Natural killer cell treated with Interleukin-12 subunit alpha and Interleukin-12 subunit beta and Interleukin-15 and Interleukin-18, amount 100 ng/mL, for 72 hours (primary cell): Measurements from ENCODE around the gene MICU2. TPM values are rescaled to one million over a fixed set of nuclear protein-coding genes. Genes with fewer than 3 reads are reported as not detected.

Source experiments
- ATAC-seq, 2 donors: fragments of 150-1000 bp; cut with Tn5 transposase in 1 of 2; sonication (Bioruptor Pico), chemical (Tn5 transposase) in 1 of 2; 2 replicates each; pipeline ENCODE4 v1.10.0; 2021
- DNase-seq: peaks from one replicate; pipeline ENCODE4 v3.0.0; 2022; ENCODE audit warnings: low spot score
- H3K27ac Mint-ChIP-seq, 2 donors: 1 replicate in 1 of 2; 2 replicates in 1 of 2; pipeline ENCODE4 v1.8.0; 2022; ENCODE audit warnings: mixed read lengths in 2 of 2, mild to moderate bottlenecking in 1 of 2, moderate library complexity in 1 of 2
- H3K27me3 Mint-ChIP-seq, 2 donors: 1 replicate in 1 of 2; 2 replicates in 1 of 2; pipeline ENCODE4 v1.8.0; 2022; ENCODE audit warnings: mixed read lengths in 2 of 2
- H3K36me3 Mint-ChIP-seq: one replicate; pipeline ENCODE4 v1.8.0; 2022; ENCODE audit warnings: mixed read lengths
- H3K4me1 Mint-ChIP-seq, 2 donors: 1 replicate in 1 of 2; 2 replicates in 1 of 2; pipeline ENCODE4 v1.8.0; 2022; ENCODE audit warnings: low read depth in 2 of 2, mixed read lengths in 2 of 2, mild to moderate bottlenecking in 1 of 2
- H3K4me3 Mint-ChIP-seq: one replicate; pipeline ENCODE4 v1.8.0; 2022; ENCODE audit warnings: mixed read lengths
- H3K9me3 Mint-ChIP-seq: 2 replicates; pipeline ENCODE4 v1.8.0; 2022; ENCODE audit warnings: mixed read lengths
- total RNA-seq, 2 donors: library from RNA; stranded (reverse); gene quantifications; one replicate each; pipeline ENCODE4 v1.2.3, GENCODE V29; 2022

The MICU2 gene, protein sequence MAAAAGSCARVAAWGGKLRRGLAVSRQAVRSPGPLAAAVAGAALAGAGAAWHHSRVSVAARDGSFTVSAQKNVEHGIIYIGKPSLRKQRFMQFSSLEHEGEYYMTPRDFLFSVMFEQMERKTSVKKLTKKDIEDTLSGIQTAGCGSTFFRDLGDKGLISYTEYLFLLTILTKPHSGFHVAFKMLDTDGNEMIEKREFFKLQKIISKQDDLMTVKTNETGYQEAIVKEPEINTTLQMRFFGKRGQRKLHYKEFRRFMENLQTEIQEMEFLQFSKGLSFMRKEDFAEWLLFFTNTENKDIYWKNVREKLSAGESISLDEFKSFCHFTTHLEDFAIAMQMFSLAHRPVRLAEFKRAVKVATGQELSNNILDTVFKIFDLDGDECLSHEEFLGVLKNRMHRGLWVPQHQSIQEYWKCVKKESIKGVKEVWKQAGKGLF
- total RNA-seq: 10 to 100 TPM; 30.5 to 35.0 TPM

DNA sequence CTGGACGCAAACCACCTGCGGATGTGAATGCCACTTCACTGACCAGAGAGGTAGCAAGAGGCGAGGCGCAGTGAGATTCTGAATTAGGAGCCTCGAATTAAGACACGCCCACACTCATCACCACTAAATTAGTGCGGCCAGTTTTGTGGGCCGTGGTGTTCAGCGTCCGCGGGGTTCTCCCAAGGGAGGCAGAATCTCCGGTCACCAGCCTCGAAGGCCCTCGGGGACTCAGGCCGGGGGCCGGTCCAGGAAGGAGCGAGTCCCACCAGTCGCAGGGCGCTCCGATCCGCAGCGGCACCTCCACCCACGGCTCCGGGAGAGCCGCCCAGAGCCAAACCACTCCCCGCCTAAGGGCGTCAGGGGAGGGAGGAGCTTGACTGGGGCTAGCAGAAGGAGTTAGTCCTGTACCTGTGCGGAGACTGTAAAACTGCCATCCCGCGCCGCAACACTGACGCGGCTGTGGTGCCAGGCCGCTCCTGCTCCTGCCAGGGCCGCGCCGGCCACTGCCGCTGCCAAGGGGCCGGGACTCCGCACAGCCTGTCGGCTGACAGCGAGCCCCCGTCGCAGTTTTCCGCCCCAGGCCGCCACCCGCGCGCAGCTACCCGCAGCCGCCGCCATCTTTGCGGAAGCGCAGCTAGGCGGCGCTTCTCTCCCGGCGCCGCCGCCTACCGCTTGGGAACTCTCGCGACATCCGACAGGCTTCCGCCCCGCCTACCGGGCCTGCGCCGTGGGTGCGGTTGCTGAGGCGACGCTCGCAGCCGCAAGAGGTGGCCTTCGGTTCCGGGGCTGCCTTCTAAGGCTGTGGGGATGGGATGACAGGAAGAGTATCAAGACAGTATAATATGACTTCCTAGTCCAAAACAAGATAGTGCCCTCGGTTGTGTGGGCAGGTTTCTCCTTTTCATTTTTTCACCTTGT, at the start of gene MICU2:
MICU2 (minus strand) TSS at position 640 of the 918 bp plus-strand sequence; CDS start at position 618, 22 bp downstream.
- Mint-ChIP-seq H3K4me1 (peaks cover 25 to 30% of the 10 kb centered on the region in 2 donors), H3K9me3 (peaks cover 3% of the 10 kb centered on the region), H3K27ac (peak within 1 kb of the TSS; percentile 90 to 94), H3K36me3 (peaks cover 7% of the 10 kb centered on the region), H3K4me3 (peak within 1 kb of the TSS; percentile 80), H3K27me3 (peaks cover 0 to 10% of the 10 kb centered on the region in 2 donors)
- ATAC-seq: peak; percentile 98
- peak; percentile 97 for DNase-seq

DNA sequence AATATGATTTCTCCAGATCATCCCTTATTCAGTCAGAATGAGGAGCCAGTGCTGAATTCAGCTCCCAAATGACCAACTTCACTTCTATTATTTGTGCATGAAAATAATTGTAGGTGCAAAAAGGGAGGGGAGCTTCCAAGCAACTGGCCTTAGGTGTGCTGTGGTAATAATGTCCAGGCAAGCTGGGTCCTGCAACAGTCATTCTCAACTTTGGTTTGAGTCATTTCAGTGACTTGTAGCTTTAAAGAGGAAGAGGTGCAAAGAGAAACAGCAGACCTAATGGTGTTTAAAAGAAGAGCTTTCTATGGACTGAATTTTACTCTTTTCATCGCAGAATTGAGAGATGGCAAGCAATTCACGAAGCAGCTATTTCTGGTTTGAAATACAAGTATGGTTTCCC, 37.7 kb upstream of the MICU2 start:
- Mint-ChIP-seq H3K27ac (no peak overlapping the region), H3K4me3 (no peak overlapping the region), H3K36me3 (no peaks in the 10 kb centered on the region), H3K4me1 (peaks cover 0 to 10% of the 10 kb centered on the region in 2 donors), H3K9me3 (no peaks in the 10 kb centered on the region), H3K27me3 (peaks cover 0 to 6% of the 10 kb centered on the region in 2 donors)
- ATAC-seq (no peak), DNase-seq (no peak)

DNA sequence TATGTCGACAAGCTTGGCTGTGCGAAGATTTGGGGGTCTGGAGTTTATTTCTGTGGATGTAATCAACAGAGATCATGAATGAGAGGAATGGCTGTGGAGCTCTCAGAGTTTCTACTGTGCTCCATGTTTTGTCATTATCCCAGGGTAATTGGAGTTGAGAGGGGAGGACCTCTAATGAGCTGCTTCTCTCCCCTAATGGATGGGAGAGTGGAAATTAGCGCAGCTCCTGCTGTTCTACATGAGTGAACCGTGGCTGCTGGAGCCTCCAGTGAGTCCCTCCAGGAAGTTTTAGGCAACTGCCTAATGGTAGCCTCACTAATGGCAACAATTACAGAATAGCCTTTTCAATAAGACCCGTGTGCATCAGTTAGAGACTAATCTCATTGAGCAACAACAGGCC, 35.6 kb upstream of the MICU2 start:
- peaks cover 0 to 10% of the 10 kb centered on the region in 2 donors for H3K4me1 Mint-ChIP-seq
- ATAC-seq (no peak), DNase-seq (no peak)
- no peak overlapping the region for H3K4me3 Mint-ChIP-seq
- H3K27me3 Mint-ChIP-seq: peaks cover 0 to 8% of the 10 kb centered on the region in 2 donors
- H3K36me3 Mint-ChIP-seq: no peaks in the 10 kb centered on the region
- no peak overlapping the region for H3K27ac Mint-ChIP-seq
- H3K9me3 Mint-ChIP-seq: no peaks in the 10 kb centered on the region

DNA sequence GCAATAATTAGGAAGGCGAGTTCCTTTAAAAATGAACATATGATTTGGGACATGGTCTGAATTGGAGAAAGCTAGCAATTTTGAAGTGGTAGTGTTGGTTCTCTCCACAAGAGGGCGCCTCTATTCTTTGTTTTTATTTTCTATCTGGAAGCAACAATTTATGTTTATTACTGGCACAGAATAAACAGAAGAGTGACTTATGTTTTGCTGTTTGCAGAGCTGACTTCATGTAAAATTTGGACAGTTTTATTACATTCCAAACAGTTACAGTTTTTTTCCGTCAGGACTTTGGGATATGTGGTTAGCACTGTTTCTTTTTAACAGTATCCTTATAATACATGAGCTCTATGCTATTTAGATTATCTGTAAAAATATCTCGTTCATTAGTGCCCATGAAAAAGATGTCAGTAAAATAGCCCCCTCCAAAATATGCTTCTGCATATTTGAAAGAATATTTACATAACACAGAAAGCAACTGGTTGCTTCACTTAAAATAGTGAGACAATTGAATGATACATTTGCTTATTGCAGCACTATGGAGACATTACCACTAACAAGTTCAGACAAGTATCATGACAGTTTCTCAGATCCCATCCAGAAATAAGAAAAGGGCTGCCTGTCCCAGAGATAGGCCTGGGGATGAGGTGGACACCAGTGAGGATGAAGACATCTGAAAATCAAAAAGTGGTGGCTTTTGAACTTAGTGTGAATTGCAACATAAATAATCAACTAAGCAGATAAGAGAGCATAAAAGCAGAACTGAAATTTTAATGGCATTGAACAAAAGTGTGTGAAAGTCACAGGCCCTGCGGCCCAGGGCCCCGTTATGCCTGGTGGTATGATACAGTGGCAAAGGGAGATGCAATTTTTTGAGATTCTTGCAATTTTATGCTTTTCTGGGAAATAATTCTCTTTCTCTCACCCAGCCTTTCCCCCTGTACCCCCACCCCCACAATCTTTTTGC, 34.6 kb upstream of the MICU2 start:
- peaks cover 0 to 10% of the 10 kb centered on the region in 2 donors for H3K4me1 Mint-ChIP-seq
- H3K9me3 Mint-ChIP-seq: no peaks in the 10 kb centered on the region
- peak overlapping the region; percentile 42 for H3K4me3 Mint-ChIP-seq
- H3K36me3 Mint-ChIP-seq: no peaks in the 10 kb centered on the region
- no peak overlapping the region for H3K27ac Mint-ChIP-seq
- DNase-seq: no peak
- H3K27me3 Mint-ChIP-seq: peaks cover 0 to 8% of the 10 kb centered on the region in 2 donors
- ATAC-seq: no peak

DNA sequence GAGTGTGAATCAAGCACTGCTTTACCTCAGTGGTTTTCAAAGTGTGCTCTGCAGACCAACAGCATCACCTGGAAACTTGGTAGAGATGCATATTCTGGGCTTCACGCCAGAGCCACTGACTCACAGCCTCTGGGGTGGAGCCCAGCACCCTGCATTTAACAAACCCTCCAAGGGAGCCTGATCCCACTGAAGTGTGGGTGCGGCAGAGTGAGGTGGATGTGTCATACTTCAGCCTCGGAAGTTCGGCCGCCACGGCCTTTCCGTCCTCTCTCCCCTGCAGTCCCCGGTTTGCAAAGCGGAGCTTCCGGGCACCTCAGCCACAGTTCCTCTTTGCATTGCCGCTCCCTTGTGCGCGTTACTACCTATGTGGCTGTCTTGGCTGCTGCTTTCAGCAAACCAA, 33.3 kb upstream of the MICU2 start:
- peak; percentile 32 to 87 for ATAC-seq
- no peaks in the 10 kb centered on the region for H3K36me3 Mint-ChIP-seq
- H3K27ac Mint-ChIP-seq: no peak overlapping the region
- no peak for DNase-seq
- H3K9me3 Mint-ChIP-seq: no peaks in the 10 kb centered on the region
- H3K27me3 Mint-ChIP-seq: peaks cover 0 to 6% of the 10 kb centered on the region in 2 donors
- H3K4me3 Mint-ChIP-seq: peak overlapping the region; percentile 24
- H3K4me1 Mint-ChIP-seq: peaks cover 0 to 10% of the 10 kb centered on the region in 2 donors

DNA sequence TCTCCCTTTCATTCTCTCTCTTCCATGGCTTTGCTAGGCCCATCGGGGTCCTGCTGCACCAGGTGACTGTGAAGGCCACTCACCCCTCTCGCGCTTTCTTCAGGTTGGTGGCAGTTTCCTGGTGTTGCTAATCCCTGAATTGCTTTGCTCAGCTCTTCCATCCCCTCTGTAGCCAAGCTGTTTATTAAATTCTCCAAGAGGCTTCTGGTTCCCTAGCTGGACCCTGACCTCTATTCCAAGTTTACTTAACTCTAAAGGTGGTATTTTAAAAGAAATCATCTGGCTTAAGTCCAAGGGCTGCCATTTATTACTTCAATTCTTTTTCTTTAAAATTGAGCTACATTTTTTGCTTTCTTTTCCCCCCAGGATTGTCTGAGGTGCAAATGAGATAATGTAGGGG, 32.7 kb upstream of the MICU2 start:
- Mint-ChIP-seq H3K9me3 (peaks cover 2% of the 10 kb centered on the region), H3K4me3 (no peak overlapping the region), H3K27me3 (peaks cover 5 to 6% of the 10 kb centered on the region in 2 donors), H3K4me1 (peaks cover 0 to 10% of the 10 kb centered on the region in 2 donors), H3K27ac (no peak overlapping the region), H3K36me3 (peaks cover 4% of the 10 kb centered on the region)
- ATAC-seq (no peak), DNase-seq (no peak)

DNA sequence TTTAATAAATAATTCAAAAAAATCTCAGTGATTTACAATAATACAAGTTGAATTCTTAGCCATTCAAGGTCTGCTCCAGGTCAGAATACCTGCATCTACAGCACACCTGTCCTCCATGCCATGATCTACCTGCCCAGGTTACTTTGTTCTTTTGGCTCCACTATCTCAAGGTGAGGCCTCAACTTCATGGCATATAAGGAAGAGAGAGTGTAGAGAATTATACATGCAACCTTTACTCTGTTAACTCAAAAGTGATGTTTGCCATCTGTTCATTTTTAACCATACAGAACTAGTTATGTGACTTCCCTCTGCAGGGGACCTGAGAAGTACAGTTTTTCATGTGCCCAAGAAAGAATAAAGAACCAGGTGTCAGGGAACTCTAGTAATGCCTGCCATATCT, 28.2 kb upstream of the MICU2 start:
- no peaks in the 10 kb centered on the region for H3K4me1 Mint-ChIP-seq
- H3K9me3 Mint-ChIP-seq: peaks cover 6% of the 10 kb centered on the region
- ATAC-seq: no peak
- H3K27me3 Mint-ChIP-seq: peaks cover 14 to 36% of the 10 kb centered on the region in 2 donors
- peaks cover 10% of the 10 kb centered on the region for H3K36me3 Mint-ChIP-seq
- no peak overlapping the region for H3K4me3 Mint-ChIP-seq
- DNase-seq: no peak
- H3K27ac Mint-ChIP-seq: no peak overlapping the region

DNA sequence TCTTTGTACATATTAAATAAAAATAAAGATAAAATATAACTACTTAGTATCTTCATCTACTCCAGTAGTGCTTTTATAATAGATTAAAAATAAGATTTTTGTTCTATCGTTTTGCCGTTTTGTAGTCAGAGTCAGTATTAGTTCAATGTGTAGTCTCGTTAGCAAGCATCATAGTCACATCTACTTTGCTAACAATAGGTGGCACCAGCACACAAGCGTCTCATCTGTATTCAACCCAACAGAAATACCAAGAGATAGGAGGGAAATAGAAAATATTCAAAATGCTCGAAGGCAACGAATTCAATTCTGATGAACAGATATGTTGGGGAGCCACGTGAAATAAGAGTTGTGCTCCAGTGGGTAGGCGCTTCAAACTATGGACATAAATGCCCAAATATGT, 21.4 kb upstream of the MICU2 start:
- no peak overlapping the region for H3K4me3 Mint-ChIP-seq
- no peak for ATAC-seq
- H3K36me3 Mint-ChIP-seq: no peaks in the 10 kb centered on the region

DNA sequence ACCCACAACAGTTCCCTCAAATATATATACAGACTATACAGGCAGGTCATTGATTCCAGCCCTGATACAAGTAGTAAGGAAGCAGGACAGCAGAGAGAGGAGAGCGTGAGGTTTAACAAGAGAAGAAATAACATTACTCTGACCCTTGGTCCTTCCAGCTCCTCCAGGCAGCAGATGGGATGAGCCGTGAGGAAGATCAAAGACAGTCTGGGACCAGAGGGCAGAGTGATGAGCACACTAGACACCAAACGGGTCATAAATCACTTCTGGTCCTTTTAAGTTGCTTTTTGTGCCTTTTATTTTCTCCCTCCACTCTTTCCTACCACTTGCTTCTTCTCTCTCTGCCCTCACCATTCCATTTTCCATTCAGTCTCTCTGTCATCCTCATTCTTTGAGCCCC, 16.9 kb upstream of the MICU2 start:
- no peak overlapping the region for H3K27ac Mint-ChIP-seq
- H3K36me3 Mint-ChIP-seq: no peaks in the 10 kb centered on the region
- no peaks in the 10 kb centered on the region for H3K9me3 Mint-ChIP-seq
- H3K4me3 Mint-ChIP-seq: no peak overlapping the region
- DNase-seq: no peak
- no peak for ATAC-seq
- no peaks in the 10 kb centered on the region for H3K4me1 Mint-ChIP-seq
- H3K27me3 Mint-ChIP-seq: peaks cover 28 to 32% of the 10 kb centered on the region in 2 donors

More for the DNA sequence above, 21.4 kb upstream of the MICU2 start:
- no peak for DNase-seq
- Mint-ChIP-seq H3K27me3 (peaks cover 16 to 31% of the 10 kb centered on the region in 2 donors), H3K9me3 (no peaks in the 10 kb centered on the region), H3K4me1 (no peaks in the 10 kb centered on the region), H3K27ac (no peak overlapping the region)

DNA sequence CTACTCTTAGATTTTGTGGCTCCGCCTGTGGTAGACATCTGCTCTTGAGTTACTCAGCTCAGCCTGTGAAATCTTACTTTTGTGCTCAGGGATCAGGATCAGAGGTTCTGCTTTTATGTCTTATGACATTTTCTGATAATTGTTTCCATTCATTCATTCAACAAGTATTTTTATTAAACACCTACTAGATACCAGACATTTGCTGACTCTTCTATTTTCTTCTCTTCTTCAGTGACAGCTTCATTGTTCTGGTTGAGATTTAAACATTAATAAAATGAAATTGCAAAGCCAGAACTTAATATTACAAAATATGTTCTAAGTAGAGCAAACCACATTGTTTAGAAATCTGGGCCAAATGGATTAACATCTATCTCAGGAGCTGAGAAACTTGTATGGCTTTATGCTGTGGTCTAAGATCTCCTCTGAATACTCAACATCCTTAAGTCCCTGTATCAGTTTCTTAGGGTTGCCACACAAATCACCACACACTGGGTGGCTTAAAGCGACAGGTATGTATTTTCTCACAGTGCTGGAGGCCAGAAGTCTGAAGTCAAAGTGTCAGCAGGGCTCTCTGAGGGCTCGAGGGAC, 15.8 kb upstream of the MICU2 start:
- Mint-ChIP-seq H3K36me3 (no peaks in the 10 kb centered on the region), H3K4me3 (no peak overlapping the region), H3K9me3 (no peaks in the 10 kb centered on the region), H3K27ac (no peak overlapping the region), H3K4me1 (no peaks in the 10 kb centered on the region), H3K27me3 (peaks cover 28% of the 10 kb centered on the region in 2 donors)
- ATAC-seq: no peak
- DNase-seq: no peak

DNA sequence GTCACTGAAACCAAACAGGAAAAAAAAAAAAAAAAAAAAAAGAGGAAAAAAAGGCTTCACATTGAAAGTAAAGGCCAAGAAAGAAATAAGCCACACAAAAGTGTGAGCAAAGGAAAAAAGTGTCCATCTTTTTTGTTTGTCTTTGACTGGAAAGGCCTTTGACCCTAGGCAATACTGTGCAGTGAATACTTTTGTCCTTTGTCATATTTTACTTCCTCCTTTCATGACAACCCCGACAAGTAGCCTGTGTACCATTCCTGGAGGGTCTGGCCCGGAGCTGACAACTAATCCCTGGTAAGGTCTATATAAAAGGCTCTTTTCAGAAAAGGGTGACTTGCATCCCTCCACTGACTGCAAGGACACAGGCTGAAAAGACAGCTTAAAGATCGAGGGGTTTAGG, 12.9 kb upstream of the MICU2 start:
- H3K4me1 Mint-ChIP-seq: no peaks in the 10 kb centered on the region

DNA sequence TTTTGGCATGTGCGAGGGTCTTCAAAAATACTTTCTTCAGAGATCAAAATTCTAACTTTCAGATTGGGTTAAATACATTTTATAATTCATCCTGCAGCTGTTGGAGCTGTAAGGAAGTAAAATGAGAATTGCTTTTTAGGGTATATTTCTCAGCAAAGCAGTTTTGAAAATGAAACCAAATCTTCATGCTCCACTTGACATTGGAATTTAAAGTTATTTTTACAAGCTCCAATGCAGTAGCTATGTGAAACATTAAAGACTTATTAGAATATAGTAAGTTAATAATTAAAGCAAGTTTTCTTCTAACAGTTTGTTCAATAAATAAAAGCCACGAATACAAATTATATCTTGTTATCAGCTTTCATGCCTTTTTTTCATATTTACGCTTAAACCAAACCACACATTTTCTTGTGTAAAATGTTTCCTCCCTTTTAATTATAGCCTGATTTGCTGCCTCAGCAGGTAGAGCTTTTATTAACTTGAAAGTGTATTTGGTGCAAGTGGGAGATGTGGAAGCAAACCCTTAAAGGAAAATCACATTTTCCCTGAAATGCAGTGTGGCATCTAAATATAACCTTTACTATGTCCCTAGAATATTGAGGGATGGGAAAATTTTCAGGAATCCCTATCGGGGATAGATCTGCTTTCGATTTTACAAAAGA, 12.4 kb upstream of the MICU2 start:
- ATAC-seq (no peak), DNase-seq (no peak)
- Mint-ChIP-seq H3K4me3 (no peak overlapping the region), H3K9me3 (no peaks in the 10 kb centered on the region), H3K27ac (no peak overlapping the region), H3K27me3 (peaks cover 19 to 21% of the 10 kb centered on the region in 2 donors), H3K36me3 (no peaks in the 10 kb centered on the region), H3K4me1 (no peaks in the 10 kb centered on the region)

More for the DNA sequence above, 12.9 kb upstream of the MICU2 start:
- H3K9me3 Mint-ChIP-seq: no peaks in the 10 kb centered on the region
- no peaks in the 10 kb centered on the region for H3K36me3 Mint-ChIP-seq
- H3K27me3 Mint-ChIP-seq: peaks cover 23 to 25% of the 10 kb centered on the region in 2 donors
- ATAC-seq (no peak), DNase-seq (no peak)
- H3K27ac Mint-ChIP-seq: no peak overlapping the region
- H3K4me3 Mint-ChIP-seq: no peak overlapping the region
